A549 (cell line): ENCODE data around the gene PPP3CA. TPM values are rescaled to one million over a fixed set of nuclear protein-coding genes. Genes with fewer than 3 reads are reported as not detected.

Source experiments
- ATAC-seq, 2 experiments: fragments of 200-7000 bp in 1 of 2; fragments of >200 bp in 1 of 2; cut with Nextera tagmentation in 1 of 2; cut with Tn5 transposase in 1 of 2; 3 replicates each; pipeline versions ENCODE4 v1.8.0 to v1.9.1; 2018 to 2020; ENCODE audit warnings: mild to moderate bottlenecking in 1 of 2, moderate library complexity in 1 of 2
- CTCF ChIA-PET: fragments of 300-600 bp; sonication (Branson Sonifier 250); formaldehyde crosslinking; extraction: SDS; loops from one replicate; lab custom pipeline; 2021; ENCODE audit warnings: antibody characterized with exemption, inconsistent platforms; lab: Yijun Ruan, JAX
- POLR2A ChIA-PET: fragments of 350-600 bp; formaldehyde crosslinking; extraction: SDS; loops from one replicate; lab custom pipeline; 2021; ENCODE audit warnings: antibody characterized with exemption, inconsistent platforms; lab: Yijun Ruan, JAX
- DNase-seq, 2 experiments: peaks; one replicate each; pipeline versions ENCODE4 v3.0.0 to v3.0.0-alpha.2; 2011 to 2016; ENCODE audit warnings: low read depth in 1 of 2, low spot score in 1 of 2
- FAIRE-seq: peaks from 2 replicates; lab custom pipeline; 2011; peaks lifted over from hg19 to GRCh38; lab: Jason Lieb, UNC
- H3K27ac ChIP-seq, 2 experiments: fragments of >200 bp; sonication (Bioruptor Twin); formaldehyde crosslinking; 3 replicates each; pipeline ENCODE4 v1.5.1; 2016 to 2017
- H3K4me1 ChIP-seq: fragments of >200 bp; sonication (Bioruptor Twin); formaldehyde crosslinking; 3 replicates; pipeline ENCODE4 v1.6.1; 2016
- H3K4me2 ChIP-seq: fragments of >200 bp; sonication (Bioruptor Twin); formaldehyde crosslinking; 3 replicates; pipeline ENCODE4 v1.6.1; 2016
- H3K4me3 ChIP-seq: fragments of >200 bp; sonication (Bioruptor Twin); formaldehyde crosslinking; 3 replicates; pipeline ENCODE4 v1.5.1; 2016
- H3K9me3 ChIP-seq: fragments of >200 bp; sonication (Bioruptor Twin); formaldehyde crosslinking; 3 replicates; pipeline ENCODE4 v1.6.1; 2016
- CBX8 ChIP-seq: fragments of 200-600 bp; sonication (generic); IDR thresholded peaks from 2 replicates; pipeline ENCODE4 v1.6.1; 2016
- FOSL2 ChIP-seq, 2 experiments: fragments of 450-650 bp in 1 of 2; fragments of >200 bp in 1 of 2; sonication (Bioruptor Twin) in 1 of 2; formaldehyde crosslinking; IDR thresholded peaks; 2 replicates each; pipeline versions ENCODE4 v1.5.0 to v1.6.1; 2016 to 2020; ENCODE audit warnings: mild to moderate bottlenecking in 1 of 2, moderate library complexity in 1 of 2
- FOXS1 ChIP-seq: fragments of 250-450 bp; sonication (Bioruptor Pico); IDR thresholded peaks from 2 replicates; pipeline ENCODE4 v1.5.0; 2020; ENCODE audit warnings: mild to moderate bottlenecking, moderate library complexity
- GATA3 ChIP-seq: IDR thresholded peaks from 2 replicates; pipeline ENCODE4 v1.6.1; 2012; ENCODE audit warnings: borderline replicate concordance
- HDAC2 ChIP-seq: fragments of 200-600 bp; sonication (generic); IDR thresholded peaks from 2 replicates; pipeline ENCODE4 v1.6.1; 2016
- HEYL ChIP-seq: fragments of 250-450 bp; sonication (Bioruptor Pico); IDR thresholded peaks from 2 replicates; pipeline ENCODE4 v1.8.0; 2021; ENCODE audit warnings: mild to moderate bottlenecking, moderate library complexity
- KDM5A ChIP-seq: fragments of 200-600 bp; sonication (generic); IDR thresholded peaks from 2 replicates; pipeline ENCODE4 v1.6.1; 2016; ENCODE audit warnings: antibody characterized with exemption, mild to moderate bottlenecking
- MYC ChIP-seq: IDR thresholded peaks from 2 replicates; pipeline ENCODE4 v1.6.1; 2012; ENCODE audit warnings: mild to moderate bottlenecking, inconsistent platforms, low read length, improper control_type of control experiment, borderline replicate concordance
- PHF8 ChIP-seq: fragments of 200-600 bp; sonication (generic); IDR thresholded peaks from 2 replicates; pipeline ENCODE4 v1.6.1; 2016; ENCODE audit warnings: low read depth, mild to moderate bottlenecking, antibody characterized with exemption, moderate library complexity, borderline replicate concordance
- RAD21 ChIP-seq, 2 experiments: fragments of >200 bp in 1 of 2; sonication (Bioruptor Twin) in 1 of 2; formaldehyde crosslinking in 1 of 2; IDR thresholded peaks in 1 of 2; conservative IDR thresholded peaks in 1 of 2; 2 replicates in 1 of 2; 3 replicates in 1 of 2; pipeline ENCODE4 v1.6.1; 2012 to 2018; ENCODE audit warnings: inconsistent platforms in 1 of 2
- RARB ChIP-seq: fragments of 250-450 bp; sonication (Bioruptor Pico); IDR thresholded peaks from 2 replicates; pipeline ENCODE4 v1.8.0; 2021; ENCODE audit warnings: mild to moderate bottlenecking, moderate library complexity
- RCOR1 ChIP-seq: fragments of 150-350 bp; IDR thresholded peaks from 2 replicates; pipeline ENCODE4 v1.6.1; 2014; ENCODE audit warnings: antibody characterized with exemption, low read length, low read depth
- RNF2 ChIP-seq: fragments of 200-600 bp; sonication (generic); IDR thresholded peaks from 2 replicates; pipeline ENCODE4 v1.6.1; 2016; ENCODE audit warnings: low read depth, mild to moderate bottlenecking, antibody characterized with exemption, moderate library complexity, borderline replicate concordance
- TP53 ChIP-seq: fragments of 250-450 bp; sonication (Bioruptor Pico); IDR thresholded peaks from 2 replicates; pipeline ENCODE4 v1.5.0; 2021; ENCODE audit warnings: mild to moderate bottlenecking, moderate library complexity
- WGBS: methylation state at CpG from one replicate; pipeline ENCODE4 v1.1.6; 2017; ENCODE audit errors: missing lambda C conversion rate; 5-methylcytosine and 5-hydroxymethylcytosine counted together
- polyA plus RNA-seq, 4 experiments: library from polyadenylated mRNA; depleted of rRNA in 3 of 4; stranded (reverse); fragments of >200 nt; fragmentation: RNase III in 1 of 4; extraction: RNeasy Plus Mini Kit Qiagen cat#74134 plus additional on column Dnase treatment in 1 of 4; gene quantifications; 2 replicates in 3 of 4; 3 replicates in 1 of 4; pipeline ENCODE4 v1.2.3, GENCODE V29; 2011 to 2017
- TF ChIP-seq, protein P1 (sequence below): IDR thresholded peaks from 2 replicates; pipeline ENCODE4 v1.6.1; 2012; ENCODE audit warnings: low read depth, borderline replicate concordance
- TF ChIP-seq, protein P2 (sequence below): IDR thresholded peaks from 2 replicates; pipeline ENCODE4 v1.6.1; 2012
- TF ChIP-seq, protein P3 (sequence below): fragments of 200-600 bp; sonication (generic); IDR thresholded peaks from 2 replicates; pipeline ENCODE4 v1.6.1; 2016; ENCODE audit warnings: antibody characterized with exemption, mild to moderate bottlenecking, moderate library complexity
- TF ChIP-seq, protein P4 (sequence below): fragments of 150-350 bp; IDR thresholded peaks from 2 replicates; pipeline ENCODE4 v1.6.1; 2014; ENCODE audit warnings: low read depth, mild to moderate bottlenecking, low read length
- TF ChIP-seq, protein P5 (sequence below): fragments of >200 bp; sonication (Bioruptor Twin); formaldehyde crosslinking; IDR thresholded peaks from 3 replicates; pipeline ENCODE4 v1.5.1; 2016

Gene PPP3CA
- polyA plus RNA-seq, 2 of the 4 experiments (the other 2 are of a cell fraction), result 21.4 to 42.4 TPM

DNA sequence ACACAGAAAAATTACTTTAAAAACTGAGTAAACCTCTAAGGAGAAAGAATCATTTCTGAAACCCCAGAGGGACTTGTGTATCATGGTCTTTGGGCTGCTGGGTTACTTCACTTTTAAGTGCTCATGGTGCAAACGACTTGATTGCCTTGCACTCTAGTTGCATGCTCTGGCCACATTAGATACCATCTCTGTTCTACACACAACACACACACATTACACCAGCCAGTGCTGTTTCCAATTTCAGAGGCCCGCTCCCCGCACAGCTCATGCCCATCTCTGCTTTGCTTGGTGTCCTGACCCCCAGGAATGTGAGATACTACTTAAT, 2.1 kb downstream of the PPP3CA start:
- TF ChIP-seq, protein P1, sequence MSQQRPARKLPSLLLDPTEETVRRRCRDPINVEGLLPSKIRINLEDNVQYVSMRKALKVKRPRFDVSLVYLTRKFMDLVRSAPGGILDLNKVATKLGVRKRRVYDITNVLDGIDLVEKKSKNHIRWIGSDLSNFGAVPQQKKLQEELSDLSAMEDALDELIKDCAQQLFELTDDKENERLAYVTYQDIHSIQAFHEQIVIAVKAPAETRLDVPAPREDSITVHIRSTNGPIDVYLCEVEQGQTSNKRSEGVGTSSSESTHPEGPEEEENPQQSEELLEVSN, result no peak
- no peak for TF ChIP-seq HEYL (CRISPR knock-in tag)
- no peak for TF ChIP-seq RCOR1
- TF ChIP-seq MYC, result no peak
- no peak for TF ChIP-seq RNF2
- no peak for TF ChIP-seq RARB (CRISPR knock-in tag)
- TF ChIP-seq, protein P2, sequence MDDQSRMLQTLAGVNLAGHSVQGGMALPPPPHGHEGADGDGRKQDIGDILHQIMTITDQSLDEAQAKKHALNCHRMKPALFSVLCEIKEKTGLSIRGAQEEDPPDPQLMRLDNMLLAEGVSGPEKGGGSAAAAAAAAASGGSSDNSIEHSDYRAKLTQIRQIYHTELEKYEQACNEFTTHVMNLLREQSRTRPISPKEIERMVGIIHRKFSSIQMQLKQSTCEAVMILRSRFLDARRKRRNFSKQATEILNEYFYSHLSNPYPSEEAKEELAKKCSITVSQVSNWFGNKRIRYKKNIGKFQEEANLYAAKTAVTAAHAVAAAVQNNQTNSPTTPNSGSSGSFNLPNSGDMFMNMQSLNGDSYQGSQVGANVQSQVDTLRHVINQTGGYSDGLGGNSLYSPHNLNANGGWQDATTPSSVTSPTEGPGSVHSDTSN, result no peak
- TF ChIP-seq, protein P3, sequence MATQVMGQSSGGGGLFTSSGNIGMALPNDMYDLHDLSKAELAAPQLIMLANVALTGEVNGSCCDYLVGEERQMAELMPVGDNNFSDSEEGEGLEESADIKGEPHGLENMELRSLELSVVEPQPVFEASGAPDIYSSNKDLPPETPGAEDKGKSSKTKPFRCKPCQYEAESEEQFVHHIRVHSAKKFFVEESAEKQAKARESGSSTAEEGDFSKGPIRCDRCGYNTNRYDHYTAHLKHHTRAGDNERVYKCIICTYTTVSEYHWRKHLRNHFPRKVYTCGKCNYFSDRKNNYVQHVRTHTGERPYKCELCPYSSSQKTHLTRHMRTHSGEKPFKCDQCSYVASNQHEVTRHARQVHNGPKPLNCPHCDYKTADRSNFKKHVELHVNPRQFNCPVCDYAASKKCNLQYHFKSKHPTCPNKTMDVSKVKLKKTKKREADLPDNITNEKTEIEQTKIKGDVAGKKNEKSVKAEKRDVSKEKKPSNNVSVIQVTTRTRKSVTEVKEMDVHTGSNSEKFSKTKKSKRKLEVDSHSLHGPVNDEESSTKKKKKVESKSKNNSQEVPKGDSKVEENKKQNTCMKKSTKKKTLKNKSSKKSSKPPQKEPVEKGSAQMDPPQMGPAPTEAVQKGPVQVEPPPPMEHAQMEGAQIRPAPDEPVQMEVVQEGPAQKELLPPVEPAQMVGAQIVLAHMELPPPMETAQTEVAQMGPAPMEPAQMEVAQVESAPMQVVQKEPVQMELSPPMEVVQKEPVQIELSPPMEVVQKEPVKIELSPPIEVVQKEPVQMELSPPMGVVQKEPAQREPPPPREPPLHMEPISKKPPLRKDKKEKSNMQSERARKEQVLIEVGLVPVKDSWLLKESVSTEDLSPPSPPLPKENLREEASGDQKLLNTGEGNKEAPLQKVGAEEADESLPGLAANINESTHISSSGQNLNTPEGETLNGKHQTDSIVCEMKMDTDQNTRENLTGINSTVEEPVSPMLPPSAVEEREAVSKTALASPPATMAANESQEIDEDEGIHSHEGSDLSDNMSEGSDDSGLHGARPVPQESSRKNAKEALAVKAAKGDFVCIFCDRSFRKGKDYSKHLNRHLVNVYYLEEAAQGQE, result no peak
- no peak for TF ChIP-seq PHF8
- TF ChIP-seq TP53 (CRISPR knock-in tag), result no peak
- TF ChIP-seq FOXS1, result no peak
- TF ChIP-seq CBX8, result no peak
- TF ChIP-seq, protein P4, sequence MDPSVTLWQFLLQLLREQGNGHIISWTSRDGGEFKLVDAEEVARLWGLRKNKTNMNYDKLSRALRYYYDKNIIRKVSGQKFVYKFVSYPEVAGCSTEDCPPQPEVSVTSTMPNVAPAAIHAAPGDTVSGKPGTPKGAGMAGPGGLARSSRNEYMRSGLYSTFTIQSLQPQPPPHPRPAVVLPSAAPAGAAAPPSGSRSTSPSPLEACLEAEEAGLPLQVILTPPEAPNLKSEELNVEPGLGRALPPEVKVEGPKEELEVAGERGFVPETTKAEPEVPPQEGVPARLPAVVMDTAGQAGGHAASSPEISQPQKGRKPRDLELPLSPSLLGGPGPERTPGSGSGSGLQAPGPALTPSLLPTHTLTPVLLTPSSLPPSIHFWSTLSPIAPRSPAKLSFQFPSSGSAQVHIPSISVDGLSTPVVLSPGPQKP, result no peak
- no peak for TF ChIP-seq HDAC2
- TF ChIP-seq, protein P5, sequence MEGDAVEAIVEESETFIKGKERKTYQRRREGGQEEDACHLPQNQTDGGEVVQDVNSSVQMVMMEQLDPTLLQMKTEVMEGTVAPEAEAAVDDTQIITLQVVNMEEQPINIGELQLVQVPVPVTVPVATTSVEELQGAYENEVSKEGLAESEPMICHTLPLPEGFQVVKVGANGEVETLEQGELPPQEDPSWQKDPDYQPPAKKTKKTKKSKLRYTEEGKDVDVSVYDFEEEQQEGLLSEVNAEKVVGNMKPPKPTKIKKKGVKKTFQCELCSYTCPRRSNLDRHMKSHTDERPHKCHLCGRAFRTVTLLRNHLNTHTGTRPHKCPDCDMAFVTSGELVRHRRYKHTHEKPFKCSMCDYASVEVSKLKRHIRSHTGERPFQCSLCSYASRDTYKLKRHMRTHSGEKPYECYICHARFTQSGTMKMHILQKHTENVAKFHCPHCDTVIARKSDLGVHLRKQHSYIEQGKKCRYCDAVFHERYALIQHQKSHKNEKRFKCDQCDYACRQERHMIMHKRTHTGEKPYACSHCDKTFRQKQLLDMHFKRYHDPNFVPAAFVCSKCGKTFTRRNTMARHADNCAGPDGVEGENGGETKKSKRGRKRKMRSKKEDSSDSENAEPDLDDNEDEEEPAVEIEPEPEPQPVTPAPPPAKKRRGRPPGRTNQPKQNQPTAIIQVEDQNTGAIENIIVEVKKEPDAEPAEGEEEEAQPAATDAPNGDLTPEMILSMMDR, result no peak
- TF ChIP-seq FOSL2 (IDR thresholded peaks at IDR 0.05), result no peak
- TF ChIP-seq FOSL2 (CRISPR knock-in tag; IDR thresholded peaks at IDR 0.05), result no peak
- TF ChIP-seq RAD21 (conservative IDR thresholded peaks at IDR 0.05 in 1 of 2, IDR thresholded peaks at IDR 0.05 in 1 of 2), result no peak
- no peak for TF ChIP-seq GATA3
- TF ChIP-seq KDM5A, result no peak
- CTCF ChIA-PET, result no interaction called here
- Histone ChIP-seq H3K27ac (peak overlapping the region; percentile 91 to 99), H3K9me3 (no peaks in the 10 kb centered on the region), H3K4me3 (peak overlapping the region; percentile 79), H3K4me1 (peaks cover 54% of the 10 kb centered on the region), H3K4me2 (peak overlapping the region; percentile 87)
- 11% methylated on average over 3 of the region's 3 CpGs for WGBS
- FAIRE-seq (no peak), DNase-seq (no peak), ATAC-seq (no peak)
- POLR2A ChIA-PET, result no interaction called here
